ENCODE data around the gene NRXN2. TPM values are rescaled to one million over a fixed set of nuclear protein-coding genes. Genes with fewer than 3 reads are reported as not detected.

The NRXN2 gene
- polyA plus RNA-seq, 1 experiment, result not detected

DNA sequence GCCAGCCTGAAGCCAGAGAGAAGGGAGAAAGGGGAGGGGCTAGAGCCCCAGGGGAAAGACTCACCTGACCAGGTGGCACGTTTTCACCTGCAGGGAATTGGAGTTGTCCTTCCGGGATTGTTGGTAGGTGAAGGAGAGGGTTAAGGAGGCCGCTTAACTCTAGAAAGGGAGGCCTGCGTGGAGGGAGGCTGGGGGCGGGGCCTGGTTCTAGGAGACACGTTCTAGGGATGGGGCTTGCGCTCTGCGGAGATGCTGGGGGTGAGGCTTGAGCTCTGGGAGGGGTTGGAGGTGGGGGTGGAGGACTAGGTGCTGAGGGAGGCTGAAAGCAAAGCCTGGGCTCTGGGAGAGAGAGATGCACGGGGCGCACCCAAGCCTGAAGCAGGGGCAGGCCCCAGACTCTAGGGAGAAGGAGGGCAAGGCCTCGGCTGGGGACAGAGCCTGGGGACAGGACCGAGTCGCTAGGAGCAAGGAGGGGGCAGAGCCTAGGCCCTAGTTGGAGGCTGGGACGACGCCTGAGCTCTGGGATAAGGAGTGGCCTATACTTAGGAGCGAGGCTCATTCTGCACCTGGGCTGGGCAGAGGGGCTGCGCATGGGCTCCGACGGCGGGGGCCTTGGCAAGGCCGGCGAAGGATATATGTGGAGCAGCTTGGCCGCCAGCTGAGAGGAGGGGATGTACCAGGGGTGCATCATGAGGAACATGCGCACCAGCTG is 18.5 kb upstream of the NRXN2 start:
- ChIA-PET CTCF (interaction anchor here (0.9 to 3.4 kb wide), 4 partner anchors 8 to 53 kb away, joined by 3 to 14 read pairs (median 3); no protein-coding TSS in a partner anchor), POLR2A (no interaction called here)
- TF ChIP-seq, protein P1, sequence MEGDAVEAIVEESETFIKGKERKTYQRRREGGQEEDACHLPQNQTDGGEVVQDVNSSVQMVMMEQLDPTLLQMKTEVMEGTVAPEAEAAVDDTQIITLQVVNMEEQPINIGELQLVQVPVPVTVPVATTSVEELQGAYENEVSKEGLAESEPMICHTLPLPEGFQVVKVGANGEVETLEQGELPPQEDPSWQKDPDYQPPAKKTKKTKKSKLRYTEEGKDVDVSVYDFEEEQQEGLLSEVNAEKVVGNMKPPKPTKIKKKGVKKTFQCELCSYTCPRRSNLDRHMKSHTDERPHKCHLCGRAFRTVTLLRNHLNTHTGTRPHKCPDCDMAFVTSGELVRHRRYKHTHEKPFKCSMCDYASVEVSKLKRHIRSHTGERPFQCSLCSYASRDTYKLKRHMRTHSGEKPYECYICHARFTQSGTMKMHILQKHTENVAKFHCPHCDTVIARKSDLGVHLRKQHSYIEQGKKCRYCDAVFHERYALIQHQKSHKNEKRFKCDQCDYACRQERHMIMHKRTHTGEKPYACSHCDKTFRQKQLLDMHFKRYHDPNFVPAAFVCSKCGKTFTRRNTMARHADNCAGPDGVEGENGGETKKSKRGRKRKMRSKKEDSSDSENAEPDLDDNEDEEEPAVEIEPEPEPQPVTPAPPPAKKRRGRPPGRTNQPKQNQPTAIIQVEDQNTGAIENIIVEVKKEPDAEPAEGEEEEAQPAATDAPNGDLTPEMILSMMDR (IDR thresholded peaks at IDR 0.05; ENCODE audit: low read depth, low read length), result no peak
- Histone ChIP-seq H3K9me3 (ENCODE audit: control insufficient read depth, insufficient read depth, low read length) (peaks cover 4% of the 10 kb centered on the region; the same call in 1 of the 2 replicates), H3K27ac (ENCODE audit: low read depth, low read length) (no peak overlapping the region), H3K4me3 (ENCODE audit: low read depth, low read length) (no peak overlapping the region), H3K27me3 (ENCODE audit: control insufficient read depth, insufficient read depth, low read length) (peaks cover 69% of the 10 kb centered on the region)
- no peak for DNase-seq (ENCODE audit: low read depth, low spot score)

DNA sequence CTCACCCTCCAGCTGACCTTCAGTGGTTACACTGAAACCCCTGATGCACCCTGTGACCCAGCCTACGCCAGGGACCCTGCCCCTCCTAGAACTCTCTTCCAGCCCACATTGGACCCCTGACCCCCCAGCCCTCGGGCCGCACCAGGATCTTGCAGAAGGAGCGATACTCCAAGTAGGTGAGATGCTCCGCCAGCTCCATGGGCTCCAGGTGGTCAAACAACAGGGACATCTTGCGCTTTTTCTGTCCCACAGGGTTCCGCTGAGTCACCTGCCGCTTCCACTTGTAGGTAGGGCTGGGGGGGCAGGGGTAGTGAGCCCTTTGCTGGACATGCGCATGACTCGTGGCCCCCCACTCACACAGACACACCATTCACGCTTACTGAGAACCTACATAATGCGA is 16.9 kb upstream of the NRXN2 start:
- TF ChIP-seq, protein P1 (IDR thresholded peaks at IDR 0.05; ENCODE audit: low read depth, low read length), result no peak
- POLR2A ChIA-PET, result no interaction called here
- Histone ChIP-seq H3K4me3 (ENCODE audit: low read depth, low read length) (no peak overlapping the region), H3K9me3 (ENCODE audit: control insufficient read depth, insufficient read depth, low read length) (peaks cover 4% of the 10 kb centered on the region; the same call in 1 of the 2 replicates), H3K27ac (ENCODE audit: low read depth, low read length) (no peak overlapping the region), H3K27me3 (ENCODE audit: control insufficient read depth, insufficient read depth, low read length) (peaks cover 68% of the 10 kb centered on the region)
- CTCF ChIA-PET, result interaction anchor here (2.1 kb wide), 1 partner anchor 52 kb away, joined by 5 read pairs; no protein-coding TSS in a partner anchor
- no peak for DNase-seq (ENCODE audit: low read depth, low spot score)

DNA sequence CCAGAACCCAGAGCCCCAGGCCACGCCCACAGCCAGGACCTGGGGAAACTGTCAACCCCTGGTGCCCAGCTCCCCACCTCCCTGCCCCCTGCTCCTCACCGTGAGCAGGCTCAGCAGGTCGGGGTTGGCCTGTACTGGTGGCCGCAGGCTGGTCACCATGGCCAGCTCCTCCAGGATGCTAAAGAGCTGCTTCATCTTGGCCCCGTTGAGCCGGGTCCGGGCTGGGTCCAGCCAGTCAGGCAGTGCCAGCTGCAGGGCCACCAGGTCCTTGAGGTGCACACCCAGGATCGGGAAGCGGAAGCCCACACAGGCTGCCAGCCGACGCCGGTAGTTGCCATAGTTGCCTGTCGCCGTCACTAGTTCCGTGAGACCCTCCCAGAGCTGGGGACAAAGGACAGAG is 13.7 kb upstream of the NRXN2 start:
- TF ChIP-seq, protein P1 (IDR thresholded peaks at IDR 0.05; ENCODE audit: low read depth, low read length), result no peak
- CTCF ChIA-PET, result no interaction called here

DNA sequence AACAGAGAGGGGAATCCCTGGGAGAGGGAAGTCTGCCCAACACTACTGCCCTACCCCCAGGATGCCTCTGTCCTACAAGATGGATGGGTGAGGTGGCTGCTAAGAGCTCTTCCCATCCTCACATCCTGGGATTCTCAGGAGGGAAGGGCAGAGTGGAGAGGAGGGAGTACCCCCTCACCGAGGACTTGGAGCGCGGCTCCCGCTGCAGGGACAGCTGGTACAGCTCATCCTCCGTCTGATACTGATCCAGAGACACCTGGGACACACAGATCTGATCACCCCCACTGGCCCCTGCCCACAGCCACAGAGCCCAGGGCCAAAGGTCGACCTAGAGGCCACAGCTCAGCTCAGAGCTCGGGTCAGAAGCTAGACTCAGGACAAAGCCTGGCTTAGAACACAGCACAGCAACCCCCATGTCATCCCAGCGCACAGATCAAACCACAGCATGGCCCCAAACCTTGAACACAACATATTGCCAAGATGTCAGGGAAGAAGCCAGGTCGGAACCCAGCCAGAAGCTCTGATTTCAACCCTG is 12.8 kb upstream of the NRXN2 start:
- TF ChIP-seq, protein P1 (IDR thresholded peaks at IDR 0.05; ENCODE audit: low read depth, low read length), result no peak
- peaks cover 39% of the 10 kb centered on the region for H3K27me3 ChIP-seq (ENCODE audit: control insufficient read depth, insufficient read depth, low read length)
- H3K4me3 ChIP-seq (ENCODE audit: low read depth, low read length), result no peak overlapping the region
- ChIA-PET POLR2A (no interaction called here), CTCF (interaction anchor here (0.5 kb wide), 1 partner anchor 510 kb away, joined by 3 read pairs; no protein-coding TSS in a partner anchor)
- no peak overlapping the region for H3K27ac ChIP-seq (ENCODE audit: low read depth, low read length)
- DNase-seq (ENCODE audit: low read depth, low spot score), result no peak
- no peaks in the 10 kb centered on the region for H3K9me3 ChIP-seq (ENCODE audit: control insufficient read depth, insufficient read depth, low read length)

More for the DNA sequence above, 13.7 kb upstream of the NRXN2 start:
- Histone ChIP-seq H3K9me3 (ENCODE audit: control insufficient read depth, insufficient read depth, low read length) (no peaks in the 10 kb centered on the region), H3K27ac (ENCODE audit: low read depth, low read length) (no peak overlapping the region), H3K4me3 (ENCODE audit: low read depth, low read length) (no peak overlapping the region), H3K27me3 (ENCODE audit: control insufficient read depth, insufficient read depth, low read length) (peaks cover 46% of the 10 kb centered on the region)
- no peak for DNase-seq (ENCODE audit: low read depth, low spot score)
- POLR2A ChIA-PET, result no interaction called here
